Esophagus muscularis mucosa (tissue), 3 donors: ENCODE data around the gene PCDHGA7.
A peak's percentile ranks its signal among the peaks of the same experiment; 100 is the strongest.

ENCODE experiments used
- POLR2A ChIP-seq: fragments of 450-650 bp; IDR thresholded peaks from one replicate; pipeline ENCODE4 v1.6.1; 2017; ENCODE audit warnings: antibody characterized with exemption, moderate library complexity, mild to moderate bottlenecking, low read depth
- POLR2AphosphoS5 ChIP-seq, 2 donors: sonication (generic); formaldehyde crosslinking; IDR thresholded peaks; one replicate each; pipeline ENCODE4 v1.6.1; 2017; ENCODE audit warnings: antibody characterized with exemption in 2 of 2
- TF ChIP-seq, protein P1 (sequence below), 3 experiments: fragments of 200-600 bp in 2 of 3; fragments of 450-650 bp in 1 of 3; sonication (generic) in 2 of 3; IDR thresholded peaks; one replicate each; pipeline ENCODE4 v1.5.1; 2017 to 2019; ENCODE audit warnings: antibody characterized with exemption in 3 of 3, mild to moderate bottlenecking in 2 of 3, moderate library complexity in 1 of 3

- TF ChIP-seq, protein P1, sequence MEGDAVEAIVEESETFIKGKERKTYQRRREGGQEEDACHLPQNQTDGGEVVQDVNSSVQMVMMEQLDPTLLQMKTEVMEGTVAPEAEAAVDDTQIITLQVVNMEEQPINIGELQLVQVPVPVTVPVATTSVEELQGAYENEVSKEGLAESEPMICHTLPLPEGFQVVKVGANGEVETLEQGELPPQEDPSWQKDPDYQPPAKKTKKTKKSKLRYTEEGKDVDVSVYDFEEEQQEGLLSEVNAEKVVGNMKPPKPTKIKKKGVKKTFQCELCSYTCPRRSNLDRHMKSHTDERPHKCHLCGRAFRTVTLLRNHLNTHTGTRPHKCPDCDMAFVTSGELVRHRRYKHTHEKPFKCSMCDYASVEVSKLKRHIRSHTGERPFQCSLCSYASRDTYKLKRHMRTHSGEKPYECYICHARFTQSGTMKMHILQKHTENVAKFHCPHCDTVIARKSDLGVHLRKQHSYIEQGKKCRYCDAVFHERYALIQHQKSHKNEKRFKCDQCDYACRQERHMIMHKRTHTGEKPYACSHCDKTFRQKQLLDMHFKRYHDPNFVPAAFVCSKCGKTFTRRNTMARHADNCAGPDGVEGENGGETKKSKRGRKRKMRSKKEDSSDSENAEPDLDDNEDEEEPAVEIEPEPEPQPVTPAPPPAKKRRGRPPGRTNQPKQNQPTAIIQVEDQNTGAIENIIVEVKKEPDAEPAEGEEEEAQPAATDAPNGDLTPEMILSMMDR (IDR thresholded peaks at IDR 0.05): peak in 2 of 3 experiments; percentile 20 to 22
- no peak for TF ChIP-seq POLR2A
- no peak for TF ChIP-seq POLR2AphosphoS5 (IDR thresholded peaks at IDR 0.05)
Measured at GRCh38 chr5:141369994-141370848, 12.3 kb upstream of the PCDHGA7 start, which contains the start of gene PCDHGB3.
